ENCODE measurements around the gene ZNF212.

Gene ZNF212

GRCh38 chr7:149291036-149291780, 51.8 kb downstream of the ZNF212 start:
- no peak for TF ChIP-seq CTCF (IDR thresholded peaks at IDR 0.05)
- Histone ChIP-seq H3K27me3 (peaks cover 9% of the 10 kb centered on the region), H3K27ac (no peak overlapping the region), H3K9me3 (no peaks in the 10 kb centered on the region), H3K4me1 (ENCODE audit: control insufficient read depth in 1 of 2, insufficient read depth in 1 of 2, low read depth in 1 of 2, low read length in 1 of 2) (no peaks in the 10 kb centered on the region), H3K36me3 (no peaks in the 10 kb centered on the region), H3K4me3 (ENCODE audit: low read depth in 1 of 2, low read length in 1 of 2) (no peak overlapping the region)

GRCh38 chr7:149291781-149292461, 52.5 kb downstream of the ZNF212 start:
- no peak overlapping the region for H3K4me3 ChIP-seq (ENCODE audit: low read depth in 1 of 2, low read length in 1 of 2)
- no peaks in the 10 kb centered on the region for H3K36me3 ChIP-seq
- H3K27me3 ChIP-seq = peaks cover 2% of the 10 kb centered on the region
- no peaks in the 10 kb centered on the region for H3K4me1 ChIP-seq (ENCODE audit: control insufficient read depth in 1 of 2, insufficient read depth in 1 of 2, low read depth in 1 of 2, low read length in 1 of 2)
- no peaks in the 10 kb centered on the region for H3K9me3 ChIP-seq
- no peak overlapping the region for H3K27ac ChIP-seq
- no peak for TF ChIP-seq CTCF (IDR thresholded peaks at IDR 0.05)

- Histone ChIP-seq H3K4me3 (ENCODE audit: low read depth in 1 of 2, low read length in 1 of 2) (no peak overlapping the region), H3K27me3 (no peaks in the 10 kb centered on the region), H3K36me3 (no peaks in the 10 kb centered on the region), H3K27ac (no peak overlapping the region), H3K9me3 (no peaks in the 10 kb centered on the region), H3K4me1 (ENCODE audit: control insufficient read depth in 1 of 2, insufficient read depth in 1 of 2, low read depth in 1 of 2, low read length in 1 of 2) (no peaks in the 10 kb centered on the region)
- no peak for TF ChIP-seq CTCF (IDR thresholded peaks at IDR 0.05)
These were observed 53.0 kb downstream of the ZNF212 start for GRCh38 chr7:149292462-149292823.

GRCh38 chr7:149293338-149293737, 53.9 kb downstream of the ZNF212 start:
- Histone ChIP-seq H3K4me3 (ENCODE audit: low read depth in 1 of 2, low read length in 1 of 2) (no peak overlapping the region), H3K27me3 (no peaks in the 10 kb centered on the region), H3K36me3 (no peaks in the 10 kb centered on the region), H3K4me1 (ENCODE audit: control insufficient read depth in 1 of 2, insufficient read depth in 1 of 2, low read depth in 1 of 2, low read length in 1 of 2) (no peaks in the 10 kb centered on the region), H3K9me3 (no peaks in the 10 kb centered on the region), H3K27ac (no peak overlapping the region)
- no peak for TF ChIP-seq CTCF (IDR thresholded peaks at IDR 0.05)

- no peak overlapping the region for H3K27ac ChIP-seq
- no peaks in the 10 kb centered on the region for H3K36me3 ChIP-seq
- no peak overlapping the region for H3K4me3 ChIP-seq (ENCODE audit: low read depth in 1 of 2, low read length in 1 of 2)
- no peak for TF ChIP-seq CTCF (IDR thresholded peaks at IDR 0.05)
- H3K4me1 ChIP-seq (ENCODE audit: control insufficient read depth in 1 of 2, insufficient read depth in 1 of 2, low read depth in 1 of 2, low read length in 1 of 2) = no peaks in the 10 kb centered on the region
- H3K27me3 ChIP-seq = no peaks in the 10 kb centered on the region
- no peaks in the 10 kb centered on the region for H3K9me3 ChIP-seq
These were observed 54.6 kb downstream of the ZNF212 start for GRCh38 chr7:149293946-149294633.
